HTR-8/SVneo (cell line): ENCODE results near the gene DLL3.

Experiments
- DNase-seq: peaks from one replicate; pipeline ENCODE4 v3.0.0; 2011; ENCODE audit warnings: low spot score, mixed read lengths; ENCODE audit not compliant: insufficient read length
- FAIRE-seq: peaks from 2 replicates; lab custom pipeline; 2011; peaks lifted over from hg19 to GRCh38; lab: Jason Lieb, UNC

The DLL3 gene

GRCh38 chr19:39512988-39513387 lies 14.2 kb downstream of the DLL3 start:
- FAIRE-seq, result no peak
- no peak for DNase-seq

GRCh38 chr19:39514840-39515550 lies 16.2 kb downstream of the DLL3 start, which contains the start of gene SELENOV:
TSS of gene SELENOV (plus strand) at chr19:39515139. CDS start at chr19:39515213, 74 bp downstream.
- FAIRE-seq (no peak), DNase-seq (no peak)

GRCh38 chr19:39515551-39516191 lies 16.9 kb downstream of the DLL3 start:
- DNase-seq (no peak), FAIRE-seq (no peak)

- DNase-seq, result no peak
- no peak for FAIRE-seq
These were observed 17.5 kb downstream of the DLL3 start for GRCh38 chr19:39516270-39516669.

- FAIRE-seq (no peak), DNase-seq (no peak)
These were observed 18.7 kb downstream of the DLL3 start for GRCh38 chr19:39517432-39517831.

- no peak for FAIRE-seq
- no peak for DNase-seq
These were observed 19.7 kb downstream of the DLL3 start for GRCh38 chr19:39518458-39518857.

GRCh38 chr19:39518975-39519374 lies 20.2 kb downstream of the DLL3 start:
- FAIRE-seq (no peak), DNase-seq (no peak)

GRCh38 chr19:39520541-39521484 lies 22.1 kb downstream of the DLL3 start:
- DNase-seq (no peak), FAIRE-seq (no peak)

- no peak for DNase-seq
- no peak for FAIRE-seq
These were observed 25.7 kb downstream of the DLL3 start for GRCh38 chr19:39524495-39524894.

GRCh38 chr19:39525205-39525604 lies 26.5 kb downstream of the DLL3 start:
- FAIRE-seq (no peak), DNase-seq (no peak)

- no peak for FAIRE-seq
These were observed 33.1 kb downstream of the DLL3 start for GRCh38 chr19:39531834-39532232.

GRCh38 chr19:39532233-39533002 lies 33.7 kb downstream of the DLL3 start, which contains the start of gene EID2B:
TSS of gene EID2B (minus strand) at chr19:39532852. CDS start at chr19:39532802, 50 bp downstream.
- DNase-seq, result peak; percentile 98
- FAIRE-seq, result peak; percentile 86

More at GRCh38 chr19:39531834-39532232, 33.1 kb downstream of the DLL3 start:
- DNase-seq, result no peak

- DNase-seq (no peak), FAIRE-seq (no peak)
These were observed 34.3 kb downstream of the DLL3 start for GRCh38 chr19:39533003-39533512.

- no peak for FAIRE-seq
- no peak for DNase-seq
These were observed 35.0 kb downstream of the DLL3 start for GRCh38 chr19:39533791-39534190.

GRCh38 chr19:39539165-39539517 lies 40.4 kb downstream of the DLL3 start:
- FAIRE-seq, result no peak
- no peak for DNase-seq

GRCh38 chr19:39539518-39540332 lies 41.0 kb downstream of the DLL3 start, which contains the start of gene EID2:
TSS of gene EID2 (minus strand) at chr19:39540161. CDS start at chr19:39540079, 82 bp downstream.
- DNase-seq (peak; percentile 95), FAIRE-seq (peak; percentile 75)

GRCh38 chr19:39540333-39540673 lies 41.6 kb downstream of the DLL3 start:
- no peak for DNase-seq
- FAIRE-seq, result no peak

GRCh38 chr19:39542206-39542605 lies 43.5 kb downstream of the DLL3 start:
- FAIRE-seq (no peak), DNase-seq (no peak)

GRCh38 chr19:39543477-39543857 lies 44.7 kb downstream of the DLL3 start:
- DNase-seq (no peak), FAIRE-seq (no peak)
